ENCODE measurements around the gene CD151. TPM values are rescaled to one million over a fixed set of nuclear protein-coding genes. Genes with fewer than 3 reads are reported as not detected.

The CD151 gene
- total and polyA plus RNA-seq, 7 donors = 149 to 358 (median 168) TPM

DNA sequence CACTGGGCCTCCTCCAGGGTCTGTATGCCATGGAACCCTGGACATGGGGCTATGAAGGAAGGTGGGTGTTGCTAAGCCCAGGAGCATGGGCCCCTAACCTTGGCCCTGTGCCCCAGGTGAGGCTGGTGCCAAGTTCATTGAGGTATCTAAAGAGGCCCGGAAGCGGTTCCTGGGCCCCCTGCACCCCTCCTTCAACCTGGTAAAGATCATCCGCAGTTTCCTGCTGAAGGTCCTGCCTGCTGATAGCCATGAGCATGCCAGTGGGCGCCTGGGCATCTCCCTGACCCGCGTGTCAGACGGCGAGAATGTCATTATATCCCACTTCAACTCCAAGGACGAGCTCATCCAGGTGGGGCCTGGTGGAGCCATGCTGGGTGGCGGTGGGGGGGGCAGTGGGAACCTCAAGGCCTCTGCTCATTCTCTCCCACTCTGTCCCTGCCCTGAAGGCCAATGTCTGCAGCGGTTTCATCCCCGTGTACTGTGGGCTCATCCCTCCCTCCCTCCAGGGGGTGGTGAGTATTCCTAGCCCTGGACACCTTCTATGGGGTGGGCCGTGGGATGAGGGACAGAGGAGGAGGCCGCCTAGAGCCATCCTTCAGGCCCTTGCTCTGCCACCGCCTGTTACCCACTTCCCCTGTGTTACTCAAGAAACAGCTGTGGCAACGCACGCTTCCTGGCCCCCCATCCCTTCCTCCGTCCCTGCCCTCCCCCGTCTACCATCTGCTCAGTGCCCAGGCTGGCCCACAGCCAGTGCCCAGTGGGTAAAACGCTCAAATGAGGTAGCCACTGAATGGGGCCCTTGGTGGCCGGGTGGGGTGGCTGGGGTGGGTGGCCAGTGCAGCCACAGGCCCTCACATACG is 11.0 kb upstream of the CD151 start:
- ATAC-seq (no peak), DNase-seq (peak; percentile 57 to 78)
- Histone ChIP-seq H3K27ac (peak overlapping the region; percentile 96), H3K4me1 (peaks cover 37% of the 10 kb centered on the region), H3K9me3 (no peaks in the 10 kb centered on the region), H3K36me3 (ENCODE audit: insufficient read depth in 1 of 2, low read depth in 1 of 2) (peaks cover 0 to 43% of the 10 kb centered on the region in 2 donors), H3K27me3 (ENCODE audit: insufficient read depth in 3 of 3, low read length in 2 of 3) (peaks cover 0 to 12% (median 0%) of the 10 kb centered on the region in 3 donors), H3K4me3 (peak overlapping the region; percentile 88)
- intact Hi-C loops (cut with DNase I) = no loop called here
- 31 to 46% (median 38%) methylated on average over 20 to 22 of the region's 22 CpGs for whole genome bisulfite sequencing, 3 donors
- no peak for TF ChIP-seq CTCF (IDR thresholded peaks at IDR 0.05)

GRCh38 chr11:823441-824291 is 9.1 kb upstream of the CD151 start:
- peaks cover 0 to 17% (median 7%) of the 10 kb centered on the region in 3 donors for H3K27me3 ChIP-seq (ENCODE audit: insufficient read depth in 3 of 3, low read length in 2 of 3)
- H3K4me1 ChIP-seq = peaks cover 44% of the 10 kb centered on the region
- 83 to 85% (median 84%) methylated on average over 39 to 53 of the region's 53 CpGs for WGBS, 3 donors
- no peak overlapping the region for H3K4me3 ChIP-seq
- no peak for TF ChIP-seq CTCF (IDR thresholded peaks at IDR 0.05)
- H3K9me3 ChIP-seq = no peaks in the 10 kb centered on the region
- peak overlapping the region; percentile 55 for H3K27ac ChIP-seq
- no peak for ATAC-seq
- H3K36me3 ChIP-seq (ENCODE audit: insufficient read depth in 1 of 2, low read depth in 1 of 2) = peaks cover 0 to 43% of the 10 kb centered on the region in 2 donors
- no peak for DNase-seq
- intact Hi-C loops (cut with DNase I) = no loop called here

DNA sequence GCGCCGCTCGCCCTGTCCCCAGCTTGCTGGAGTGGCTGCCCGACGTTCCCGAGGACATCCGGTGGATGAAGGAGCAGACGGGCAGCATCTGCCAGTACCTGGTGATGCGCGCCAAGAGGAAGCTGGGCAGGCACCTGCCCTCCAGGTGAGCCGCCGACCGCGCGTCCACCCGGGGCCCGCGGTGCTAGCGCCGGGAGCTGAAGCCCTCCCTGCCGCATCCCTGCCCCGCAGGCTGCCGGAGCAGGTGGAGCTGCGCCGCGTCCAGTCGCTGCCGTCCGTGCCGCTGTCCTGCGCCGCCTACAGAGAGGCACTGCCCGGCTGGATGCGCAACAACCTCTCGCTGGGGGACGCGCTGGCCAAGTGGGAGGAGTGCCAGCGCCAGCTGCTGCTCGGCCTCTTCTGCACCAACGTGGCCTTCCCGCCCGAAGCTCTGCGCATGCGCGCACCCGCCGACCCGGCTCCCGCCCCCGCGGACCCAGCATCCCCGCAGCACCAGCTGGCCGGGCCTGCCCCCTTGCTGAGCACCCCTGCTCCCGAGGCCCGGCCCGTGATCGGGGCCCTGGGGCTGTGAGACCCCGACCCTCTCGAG is 8.4 kb upstream of the CD151 start:
- H3K27ac ChIP-seq = peak overlapping the region; percentile 55
- peaks cover 0 to 43% of the 10 kb centered on the region in 2 donors for H3K36me3 ChIP-seq (ENCODE audit: insufficient read depth in 1 of 2, low read depth in 1 of 2)
- ATAC-seq (peak in 2 of 4 donors; percentile 16 to 25), DNase-seq (peak; percentile 63 to 83)
- intact Hi-C loops (cut with DNase I) = no loop called here
- H3K27me3 ChIP-seq (ENCODE audit: insufficient read depth in 3 of 3, low read length in 2 of 3) = peaks cover 0 to 25% (median 7%) of the 10 kb centered on the region in 3 donors
- H3K4me1 ChIP-seq = peaks cover 47% of the 10 kb centered on the region
- 53 to 56% (median 54%) methylated on average over 48 to 59 of the region's 59 CpGs for WGBS, 3 donors
- no peak overlapping the region for H3K4me3 ChIP-seq
- no peak for TF ChIP-seq CTCF (IDR thresholded peaks at IDR 0.05)
- H3K9me3 ChIP-seq = no peaks in the 10 kb centered on the region

DNA sequence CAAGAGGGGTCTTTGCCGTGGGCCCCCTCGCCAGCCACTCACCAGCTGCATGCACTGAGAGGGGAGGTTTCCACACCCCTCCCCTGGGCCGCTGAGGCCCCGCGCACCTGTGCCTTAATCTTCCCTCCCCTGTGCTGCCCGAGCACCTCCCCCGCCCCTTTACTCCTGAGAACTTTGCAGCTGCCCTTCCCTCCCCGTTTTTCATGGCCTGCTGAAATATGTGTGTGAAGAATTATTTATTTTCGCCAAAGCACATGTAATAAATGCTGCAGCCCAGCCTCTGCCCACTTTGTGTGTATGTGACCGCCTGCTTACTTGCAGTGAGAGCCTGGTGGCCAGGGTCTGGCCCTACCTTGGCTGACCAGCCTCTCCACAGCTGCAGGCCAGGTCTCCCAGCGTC is 7.8 kb upstream of the CD151 start:
- H3K9me3 ChIP-seq = no peaks in the 10 kb centered on the region
- WGBS, 3 donors = 65 to 77% (median 67%) methylated on average over 11 of the region's 11 CpGs
- peaks cover 0 to 30% (median 9%) of the 10 kb centered on the region in 3 donors for H3K27me3 ChIP-seq (ENCODE audit: insufficient read depth in 3 of 3, low read length in 2 of 3)
- H3K36me3 ChIP-seq (ENCODE audit: insufficient read depth in 1 of 2, low read depth in 1 of 2) = peaks cover 0 to 43% of the 10 kb centered on the region in 2 donors
- ATAC-seq (no peak), DNase-seq (no peak)
- intact Hi-C loops (cut with DNase I) = no loop called here
- peaks cover 53% of the 10 kb centered on the region for H3K4me1 ChIP-seq
- no peak for TF ChIP-seq CTCF (IDR thresholded peaks at IDR 0.05)
- no peak overlapping the region for H3K4me3 ChIP-seq
- H3K27ac ChIP-seq = peak overlapping the region; percentile 2
